Stimulated activated naive CD4-positive, alpha-beta T cell (primary cell): ENCODE measurements around the gene SIRPA.

ENCODE experiments used
- DNase-seq, 6 experiments: peaks; one replicate each; lab custom pipeline; 2025; lab: John Stamatoyannopoulos, UW

SIRPA gene

DNA sequence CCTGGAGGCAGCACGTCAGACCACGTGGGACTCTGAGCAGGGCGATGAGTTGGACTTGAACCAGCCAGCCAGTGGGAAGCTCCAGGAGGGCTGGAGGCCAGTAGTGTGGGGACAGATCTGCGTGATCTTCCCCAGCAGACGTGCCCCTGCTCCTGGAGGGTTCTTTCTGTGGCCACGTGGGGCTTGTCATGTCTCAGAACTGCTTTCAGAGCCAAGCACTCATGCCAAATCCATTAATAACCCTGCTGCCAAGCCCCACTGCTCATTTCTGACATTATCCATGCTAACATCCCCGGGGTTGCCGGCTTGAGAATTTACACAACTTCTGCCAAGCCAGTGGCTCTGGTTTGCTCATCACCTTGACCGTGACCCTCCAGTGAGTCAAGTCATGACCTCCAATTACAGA is 38.3 kb downstream of the SIRPA start:
- no peak for DNase-seq

GRCh38 chr20:1934156-1934555 is 38.9 kb downstream of the SIRPA start:
- no peak for DNase-seq

DNA sequence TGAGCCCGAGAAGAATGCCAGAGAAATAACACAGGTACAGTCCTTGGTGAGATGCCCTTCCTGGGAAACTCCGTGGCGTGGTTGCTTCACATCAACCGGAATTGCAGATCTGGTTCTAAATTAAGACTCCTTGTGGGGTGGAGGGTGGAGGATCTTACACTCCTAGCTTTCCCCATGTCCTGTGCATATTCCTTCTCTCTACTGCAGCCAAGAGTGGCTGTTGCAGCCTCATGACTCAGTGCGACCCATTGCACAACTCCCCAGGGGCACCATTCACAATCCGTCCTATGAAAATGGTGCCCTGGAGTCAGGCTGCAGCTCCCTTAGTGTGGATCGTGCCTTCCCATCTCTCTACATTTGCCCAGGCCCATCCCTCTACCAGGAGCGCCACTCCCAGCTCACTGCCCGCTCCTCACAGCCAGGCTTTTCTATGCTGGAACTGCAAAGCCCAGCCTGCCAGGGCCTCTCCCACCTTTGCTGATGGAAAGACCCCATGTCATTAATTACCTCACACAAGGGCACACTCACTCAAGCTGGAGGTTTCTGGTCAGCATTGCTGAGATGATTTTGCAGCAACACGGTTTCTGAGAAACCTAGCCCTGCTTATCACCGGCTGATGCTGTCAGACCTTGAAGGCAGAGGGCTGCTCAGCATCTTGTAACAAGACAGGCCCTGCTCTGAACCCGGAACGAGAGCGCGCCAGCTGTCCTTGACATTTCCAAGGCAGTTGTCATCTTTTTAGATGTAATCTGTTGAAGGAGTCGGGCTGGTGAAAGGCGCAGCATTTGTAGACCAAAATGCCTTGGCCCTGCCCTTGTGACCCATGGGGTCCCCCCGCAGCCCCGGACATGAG is 39.7 kb downstream of the SIRPA start:
- no peak for DNase-seq

DNA sequence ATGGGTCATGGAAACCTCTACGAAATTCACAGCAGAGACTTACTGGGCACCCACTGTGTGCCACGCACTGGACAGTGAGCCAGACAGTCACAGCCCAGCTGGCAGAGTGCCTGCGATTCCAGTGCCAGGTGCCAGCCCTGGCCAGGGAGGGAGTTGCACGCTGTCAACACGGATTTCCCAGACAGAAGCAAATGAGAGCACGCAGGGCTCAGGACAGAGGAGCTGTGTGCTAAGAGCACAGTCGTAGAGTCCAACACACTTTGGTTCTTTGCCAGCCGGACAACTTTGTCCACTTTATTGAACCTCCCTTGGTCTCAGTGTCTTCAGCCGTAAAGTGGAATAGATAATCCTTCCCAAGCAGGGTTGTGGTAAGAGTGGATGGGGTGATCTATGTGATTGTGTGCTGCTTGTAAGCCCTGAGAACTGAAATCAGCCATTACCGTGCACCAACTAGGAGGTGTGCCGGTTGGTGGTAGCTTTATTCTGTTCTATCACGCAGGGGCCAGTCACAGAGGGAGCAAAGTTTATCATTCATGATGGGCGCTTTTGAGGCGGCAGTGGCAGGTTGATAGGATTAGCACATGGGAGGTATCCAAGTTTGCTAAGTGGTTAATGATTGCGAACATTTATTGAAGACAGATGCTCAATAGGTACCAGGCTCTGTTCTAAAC is 40.6 kb downstream of the SIRPA start:
- no peak for DNase-seq

DNA sequence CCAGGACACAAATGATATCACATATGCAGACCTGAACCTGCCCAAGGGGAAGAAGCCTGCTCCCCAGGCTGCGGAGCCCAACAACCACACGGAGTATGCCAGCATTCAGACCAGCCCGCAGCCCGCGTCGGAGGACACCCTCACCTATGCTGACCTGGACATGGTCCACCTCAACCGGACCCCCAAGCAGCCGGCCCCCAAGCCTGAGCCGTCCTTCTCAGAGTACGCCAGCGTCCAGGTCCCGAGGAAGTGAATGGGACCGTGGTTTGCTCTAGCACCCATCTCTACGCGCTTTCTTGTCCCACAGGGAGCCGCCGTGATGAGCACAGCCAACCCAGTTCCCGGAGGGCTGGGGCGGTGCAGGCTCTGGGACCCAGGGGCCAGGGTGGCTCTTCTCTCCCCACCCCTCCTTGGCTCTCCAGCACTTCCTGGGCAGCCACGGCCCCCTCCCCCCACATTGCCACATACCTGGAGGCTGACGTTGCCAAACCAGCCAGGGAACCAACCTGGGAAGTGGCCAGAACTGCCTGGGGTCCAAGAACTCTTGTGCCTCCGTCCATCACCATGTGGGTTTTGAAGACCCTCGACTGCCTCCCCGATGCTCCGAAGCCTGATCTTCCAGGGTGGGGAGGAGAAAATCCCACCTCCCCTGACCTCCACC is 42.2 kb downstream of the SIRPA start:
- no peak for DNase-seq

DNA sequence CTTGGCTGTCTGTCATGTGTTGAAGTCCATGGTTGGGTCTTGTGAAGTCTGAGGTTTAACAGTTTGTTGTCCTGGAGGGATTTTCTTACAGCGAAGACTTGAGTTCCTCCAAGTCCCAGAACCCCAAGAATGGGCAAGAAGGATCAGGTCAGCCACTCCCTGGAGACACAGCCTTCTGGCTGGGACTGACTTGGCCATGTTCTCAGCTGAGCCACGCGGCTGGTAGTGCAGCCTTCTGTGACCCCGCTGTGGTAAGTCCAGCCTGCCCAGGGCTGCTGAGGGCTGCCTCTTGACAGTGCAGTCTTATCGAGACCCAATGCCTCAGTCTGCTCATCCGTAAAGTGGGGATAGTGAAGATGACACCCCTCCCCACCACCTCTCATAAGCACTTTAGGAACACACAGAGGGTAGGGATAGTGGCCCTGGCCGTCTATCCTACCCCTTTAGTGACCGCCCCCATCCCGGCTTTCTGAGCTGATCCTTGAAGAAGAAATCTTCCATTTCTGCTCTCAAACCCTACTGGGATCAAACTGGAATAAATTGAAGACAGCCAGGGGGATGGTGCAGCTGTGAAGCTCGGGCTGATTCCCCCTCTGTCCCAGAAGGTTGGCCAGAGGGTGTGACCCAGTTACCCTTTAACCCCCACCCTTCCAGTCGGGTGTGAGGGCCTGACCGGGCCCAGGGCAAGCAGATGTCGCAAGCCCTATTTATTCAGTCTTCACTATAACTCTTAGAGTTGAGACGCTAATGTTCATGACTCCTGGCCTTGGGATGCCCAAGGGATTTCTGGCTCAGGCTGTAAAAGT is 43.5 kb downstream of the SIRPA start:
- DNase-seq = no peak

- DNase-seq = no peak
These were observed 44.0 kb downstream of the SIRPA start for GRCh38 chr20:1939270-1939595.

GRCh38 chr20:1940581-1940980 is 45.4 kb downstream of the SIRPA start:
- no peak for DNase-seq

DNA sequence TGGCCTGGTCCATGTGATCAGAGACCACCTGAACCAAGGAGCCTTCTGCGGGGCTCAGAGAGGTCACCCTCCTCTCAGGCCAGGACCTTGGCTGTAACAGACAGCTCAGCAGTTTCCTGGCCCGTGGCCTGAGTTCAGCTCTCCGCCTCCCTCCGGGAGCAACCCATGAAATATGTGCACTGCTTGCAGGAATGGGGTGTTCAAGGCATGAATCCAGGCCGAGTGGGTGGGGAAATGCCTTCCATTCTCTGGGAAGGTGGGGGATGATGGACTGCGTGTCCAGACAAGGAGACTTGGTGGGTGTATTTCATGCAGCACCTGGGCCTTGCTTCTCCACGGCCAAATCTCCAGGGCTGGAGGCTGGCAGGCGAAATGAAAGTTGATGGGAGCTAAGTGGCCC is 46.0 kb downstream of the SIRPA start:
- no peak for DNase-seq

DNA sequence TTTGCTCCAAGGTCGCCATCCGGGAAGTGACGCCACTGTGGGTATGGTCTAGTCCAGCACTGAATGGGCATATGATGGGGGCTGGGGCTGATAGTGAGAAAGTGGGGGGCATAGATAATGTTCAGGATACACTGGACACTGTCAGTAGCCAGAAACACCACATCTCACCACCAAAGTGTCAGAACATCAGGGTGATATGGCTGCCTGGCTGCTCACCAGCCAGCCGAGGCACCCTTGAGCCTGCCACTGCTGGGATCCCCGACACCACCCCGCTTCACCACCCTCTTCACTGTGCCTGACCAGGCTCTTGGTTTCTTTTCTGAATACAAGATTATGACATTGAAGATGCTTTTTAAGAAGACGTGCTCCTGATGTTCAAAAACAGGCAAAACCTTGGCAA is 46.9 kb downstream of the SIRPA start:
- no peak for DNase-seq

- no peak for DNase-seq
These were observed 47.5 kb downstream of the SIRPA start for GRCh38 chr20:1942486-1943274.

DNA sequence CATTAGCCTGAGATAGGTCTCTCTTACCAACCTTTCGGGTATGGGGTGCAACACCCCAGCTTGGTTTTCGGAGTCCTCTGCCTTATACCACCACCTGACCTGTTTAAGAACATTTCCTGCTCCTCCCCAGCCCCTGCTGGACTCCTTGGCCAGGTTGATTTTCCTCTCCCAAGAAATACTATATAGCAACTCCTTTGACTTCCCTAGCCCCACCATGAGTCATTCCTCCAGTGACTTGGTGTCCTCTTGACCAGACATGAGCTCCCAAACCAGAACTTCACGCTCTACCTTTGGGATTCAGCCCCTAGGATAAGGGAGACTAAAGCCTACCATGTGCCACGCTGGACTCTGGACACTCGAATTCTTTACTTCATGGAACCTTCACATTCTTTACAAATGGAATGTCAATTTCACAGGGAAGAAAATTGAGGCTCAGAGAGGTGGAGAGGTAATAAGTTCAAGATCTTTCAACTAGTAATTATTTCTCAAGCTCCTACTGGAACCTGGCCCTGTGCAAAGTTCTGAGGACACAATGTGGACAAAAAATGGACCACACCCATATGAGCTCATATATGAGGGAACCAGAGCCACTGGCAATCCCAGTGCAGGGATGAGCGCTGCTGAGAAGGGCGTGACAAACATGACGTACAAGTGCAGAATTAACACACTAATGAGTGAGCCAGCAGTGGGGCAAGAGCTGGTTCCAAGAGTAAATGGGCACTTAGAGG is 48.2 kb downstream of the SIRPA start:
- DNase-seq = no peak

- no peak for DNase-seq
These were observed 49.3 kb downstream of the SIRPA start for GRCh38 chr20:1944345-1945091.

DNA sequence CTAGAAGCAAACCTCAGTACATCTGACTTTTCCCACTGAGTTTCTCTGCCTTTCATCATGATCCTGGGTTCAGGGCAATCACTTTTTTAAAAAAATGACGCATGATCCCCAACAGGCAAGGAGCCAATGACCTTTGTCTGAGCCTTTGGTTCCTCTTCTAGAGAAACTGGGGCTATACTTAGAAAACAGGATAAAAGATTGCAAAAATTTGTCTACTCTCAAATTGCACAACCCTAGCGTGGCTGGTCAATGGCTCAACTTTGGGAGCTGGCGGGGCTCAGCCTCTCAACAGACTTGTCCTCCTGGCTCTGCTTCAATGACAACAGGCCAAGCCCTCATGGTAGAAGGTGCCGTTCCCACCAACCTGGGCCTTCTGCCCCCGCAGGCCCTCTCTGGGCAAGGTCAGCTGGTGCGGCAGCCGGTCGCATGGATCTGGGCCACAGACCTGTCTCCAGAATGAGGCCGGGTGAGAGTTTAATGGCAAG is 50.0 kb downstream of the SIRPA start:
- DNase-seq = no peak

- DNase-seq = no peak
These were observed 50.5 kb downstream of the SIRPA start for GRCh38 chr20:1945660-1946059.

DNA sequence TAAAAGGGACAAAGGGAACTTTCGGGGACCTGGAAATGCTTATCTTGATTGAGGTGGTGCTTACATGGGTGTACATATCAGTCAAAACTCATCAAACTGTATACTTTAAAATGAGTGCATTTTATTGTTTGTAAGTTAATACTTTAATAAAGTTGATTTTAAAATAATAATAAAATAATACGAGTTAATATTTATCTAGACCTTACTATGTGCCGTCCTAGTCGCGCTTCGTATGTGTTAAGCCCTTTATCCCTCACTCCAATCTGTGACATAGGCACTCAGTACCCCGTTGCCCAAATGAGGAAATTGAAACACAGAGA is 51.2 kb downstream of the SIRPA start:
- no peak for DNase-seq

DNA sequence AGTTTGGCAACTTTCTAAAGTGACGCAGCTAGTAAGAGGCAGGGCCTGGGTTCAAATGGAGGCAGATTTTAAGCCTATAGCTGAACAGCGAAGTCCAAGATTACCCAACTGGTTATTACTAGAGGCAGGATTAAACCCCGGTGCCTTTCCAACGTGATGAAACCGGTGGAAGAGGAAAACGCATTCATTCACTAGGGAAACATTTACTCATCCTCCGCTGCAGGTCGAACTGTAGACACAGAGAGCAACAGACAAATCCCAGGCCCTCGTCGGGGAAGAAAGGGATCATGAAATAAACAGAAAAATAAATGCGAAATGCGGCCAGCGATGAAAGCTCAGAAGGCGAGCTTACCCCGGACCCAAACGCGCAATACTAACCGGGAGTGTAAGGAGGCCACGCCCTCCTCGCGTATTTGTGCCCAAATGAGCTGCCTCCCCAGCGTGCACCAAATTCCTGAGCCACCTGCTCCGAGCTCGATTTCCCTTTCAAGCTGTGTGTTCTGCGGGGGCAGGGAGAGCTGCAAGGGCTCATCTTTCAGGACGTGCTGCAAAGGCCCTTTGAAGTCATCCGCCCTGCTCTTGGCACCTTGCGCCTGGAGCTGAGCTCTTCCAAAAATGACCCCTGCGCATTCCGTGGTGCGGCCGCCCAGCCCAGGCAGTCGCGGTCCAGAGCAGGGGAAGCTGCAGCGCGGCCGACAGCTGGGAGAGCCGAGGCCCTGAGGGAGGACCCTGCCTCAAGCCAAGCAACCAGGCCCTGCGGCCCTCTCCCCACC is 51.7 kb downstream of the SIRPA start:
- no peak for DNase-seq

- DNase-seq = no peak
These were observed 52.3 kb downstream of the SIRPA start for GRCh38 chr20:1947535-1947846.

- no peak for DNase-seq
These were observed 54.3 kb downstream of the SIRPA start for GRCh38 chr20:1949347-1950100.
